ENCODE measurements around the gene CELA1.

- TF ChIP-seq CTCF (IDR thresholded peaks at IDR 0.05; ENCODE audit: insufficient read depth, low read depth, low read length) (no peak), EZH2 (IDR thresholded peaks at IDR 0.05; ENCODE audit: insufficient read depth, low read length) (no peak)
Measured at GRCh38 chr12:51358496-51358895, 12.0 kb upstream of the CELA1 start.
